ENCODE measurements around the gene SZRD1.
A peak's percentile ranks its signal among the peaks of the same experiment; 100 is the strongest.

Gene SZRD1

DNA sequence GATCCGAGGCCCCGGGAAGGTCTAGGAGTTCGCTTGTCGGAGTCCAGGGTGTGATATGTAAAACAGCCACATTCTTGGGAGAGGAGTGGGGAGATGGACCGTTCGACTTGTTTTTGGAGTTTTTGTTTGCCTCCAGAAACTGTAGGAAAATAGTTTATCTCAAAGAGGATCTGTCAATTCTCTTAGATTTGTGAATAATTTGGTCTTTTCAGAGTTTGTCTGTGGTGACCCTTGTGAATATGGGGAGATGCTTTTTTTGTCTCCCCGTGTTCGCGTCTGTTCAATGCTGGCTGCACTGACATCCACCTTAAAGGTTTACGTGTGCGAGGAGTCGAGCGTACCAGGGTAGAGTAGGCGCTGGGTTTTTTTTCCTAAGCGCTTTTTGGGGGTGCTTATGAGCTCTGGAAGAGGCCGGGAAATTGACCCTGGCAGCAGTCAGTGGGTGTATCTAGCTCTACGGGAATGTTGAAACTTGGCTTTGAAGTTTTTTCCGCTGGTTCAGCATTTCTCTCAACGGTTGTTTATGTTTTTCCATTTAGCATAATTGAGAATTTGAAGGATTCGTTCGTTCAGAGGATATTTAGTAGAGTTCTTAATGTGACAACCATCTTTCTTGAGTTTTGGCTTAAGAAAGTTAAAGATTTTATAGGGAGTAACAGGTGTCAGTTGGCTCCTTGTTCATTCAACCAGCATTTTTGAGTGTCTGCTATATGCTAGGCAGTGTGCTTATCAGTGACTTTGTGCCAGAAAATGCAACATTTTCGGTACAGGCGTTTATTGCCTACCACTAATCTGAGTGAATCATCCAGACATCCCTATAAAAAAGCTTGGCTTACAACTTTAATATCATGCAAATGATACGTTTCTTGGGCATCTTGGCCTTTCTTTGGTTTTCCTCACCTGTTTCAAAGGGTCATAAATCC is 1.2 kb downstream of the SZRD1 start:
- DNase-seq = peak in 1 of 2 experiments; percentile 18

DNA sequence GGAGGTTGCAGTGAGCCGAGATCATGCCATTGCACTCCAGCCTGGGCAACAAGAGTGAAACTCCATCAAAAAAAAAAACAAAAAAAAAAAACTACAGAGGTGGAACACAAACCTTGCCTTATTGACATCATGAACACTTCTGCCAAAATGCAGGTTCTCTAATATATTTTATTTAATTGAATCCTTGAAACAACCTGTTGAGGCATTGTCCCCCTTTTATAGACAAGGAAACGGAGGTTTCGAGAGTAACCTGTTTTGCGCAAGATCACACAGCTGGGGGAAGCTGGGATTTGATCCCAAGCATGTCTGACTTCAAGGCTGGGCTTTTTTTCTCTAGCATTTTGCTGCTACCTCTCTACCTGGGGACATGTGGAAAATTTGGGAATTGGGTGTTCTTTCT is 2.8 kb downstream of the SZRD1 start:
- no peak for DNase-seq

DNA sequence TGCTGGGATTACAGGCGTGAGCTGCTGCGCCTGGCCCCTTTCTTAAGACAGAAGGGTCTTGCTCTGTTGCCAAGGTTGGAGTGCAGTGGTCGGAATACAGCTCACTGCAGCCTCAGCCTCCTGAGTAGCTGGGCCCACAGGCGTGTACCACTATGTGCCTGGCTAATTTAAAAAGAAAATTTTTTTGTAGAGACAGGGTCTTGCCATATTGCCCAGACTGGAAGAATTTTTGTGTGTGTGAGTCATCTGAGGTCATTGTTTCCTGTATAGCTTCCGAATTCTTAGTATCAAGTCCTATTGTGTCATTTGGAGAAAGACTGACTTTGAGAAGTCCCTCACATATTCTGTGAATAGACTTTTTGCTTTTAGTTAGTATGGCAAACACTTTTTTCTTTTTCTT is 4.7 kb downstream of the SZRD1 start:
- no peak for DNase-seq

DNA sequence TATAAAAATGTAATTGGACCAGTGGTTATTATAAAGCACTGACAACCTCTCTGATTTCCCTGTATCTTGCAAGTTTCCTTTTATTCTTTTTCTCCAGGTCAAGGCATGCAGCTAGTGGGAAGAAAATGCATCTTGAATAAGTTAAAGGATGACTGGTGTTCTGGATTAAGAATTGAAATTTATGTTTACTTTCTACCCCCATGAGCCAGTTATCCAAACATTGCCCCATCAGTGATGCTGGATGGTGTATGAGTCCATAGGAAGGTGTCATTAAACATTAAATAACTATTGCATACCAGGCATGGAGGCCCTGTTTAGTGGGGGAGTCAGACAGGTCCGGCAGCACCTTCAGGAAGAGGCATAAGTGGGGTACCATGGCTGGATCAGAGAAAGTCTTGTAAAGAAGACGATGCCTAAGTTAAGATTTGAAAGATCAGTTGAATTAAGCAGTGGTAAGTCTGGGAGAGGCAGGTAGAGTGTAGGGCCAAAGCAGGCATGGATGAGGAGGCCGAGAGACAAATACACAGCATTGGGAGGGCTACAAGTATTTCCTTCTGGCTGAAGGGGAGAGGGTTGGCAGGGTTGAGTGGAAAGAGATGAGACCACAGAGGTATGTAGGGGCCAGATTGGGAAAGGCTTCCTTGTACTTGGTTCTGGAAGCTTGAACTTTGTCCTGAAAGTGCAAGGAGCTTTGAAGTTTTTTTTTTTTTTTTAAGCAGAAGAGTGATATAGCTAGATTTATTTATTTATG is 5.7 kb downstream of the SZRD1 start:
- DNase-seq = no peak

DNA sequence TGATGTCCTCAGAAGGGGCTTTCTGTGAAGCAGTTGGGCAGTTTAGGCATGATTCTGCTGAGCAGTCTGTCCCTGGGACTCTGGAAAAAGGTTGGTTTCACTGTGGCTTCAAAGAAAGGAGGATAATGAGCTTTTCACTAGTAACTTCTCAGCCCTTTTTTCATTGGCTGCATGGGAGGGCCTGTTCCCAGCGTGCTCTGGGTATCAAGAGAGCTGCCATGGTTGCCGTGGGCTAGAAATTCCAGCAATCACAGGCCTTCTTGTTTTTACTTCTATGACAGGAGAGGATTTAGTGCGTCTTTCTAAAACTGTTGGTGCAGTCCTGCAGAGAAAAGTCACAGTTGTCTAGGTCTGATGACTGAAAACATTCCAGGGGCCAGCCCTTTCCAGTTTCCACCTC is 7.2 kb downstream of the SZRD1 start:
- no peak for DNase-seq

DNA sequence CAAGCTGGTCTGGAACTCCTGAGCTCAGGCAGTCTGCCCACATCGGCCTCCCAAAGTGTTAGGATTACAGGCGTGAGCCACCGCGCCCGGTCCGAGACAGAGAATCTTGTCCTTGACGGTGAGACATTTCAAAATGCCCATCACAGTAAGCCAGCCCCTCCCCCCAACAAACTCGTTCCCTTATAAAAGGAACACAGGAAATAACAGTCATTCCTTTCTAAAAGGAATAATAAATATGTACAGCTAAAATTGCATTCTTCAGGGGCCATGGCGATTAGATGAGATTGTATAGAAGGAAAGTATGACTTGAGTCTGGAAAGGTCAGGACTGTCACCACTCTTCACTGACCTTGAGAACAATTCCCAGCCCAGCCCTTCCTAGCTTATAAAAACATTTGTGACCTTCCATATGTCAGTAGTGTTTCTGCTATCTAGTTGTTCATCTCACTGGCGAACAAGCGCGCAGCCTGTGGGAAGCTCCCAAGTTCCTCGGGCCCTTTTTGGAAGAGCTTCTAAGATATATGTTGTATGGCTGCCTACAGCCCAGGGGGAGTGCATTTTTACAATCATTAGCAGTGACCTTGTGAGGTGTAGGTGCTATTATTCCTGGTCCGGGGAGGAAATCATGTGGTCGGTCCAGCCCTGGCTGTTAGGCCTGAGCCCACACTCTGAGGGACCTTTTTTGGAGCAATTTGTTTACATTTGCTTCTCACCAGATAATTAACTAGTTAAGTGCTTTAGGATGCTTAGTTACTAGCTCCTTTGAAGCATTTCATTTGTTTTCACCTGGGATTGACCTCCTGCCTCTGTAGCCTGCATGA is 8.7 kb downstream of the SZRD1 start:
- DNase-seq = no peak

DNA sequence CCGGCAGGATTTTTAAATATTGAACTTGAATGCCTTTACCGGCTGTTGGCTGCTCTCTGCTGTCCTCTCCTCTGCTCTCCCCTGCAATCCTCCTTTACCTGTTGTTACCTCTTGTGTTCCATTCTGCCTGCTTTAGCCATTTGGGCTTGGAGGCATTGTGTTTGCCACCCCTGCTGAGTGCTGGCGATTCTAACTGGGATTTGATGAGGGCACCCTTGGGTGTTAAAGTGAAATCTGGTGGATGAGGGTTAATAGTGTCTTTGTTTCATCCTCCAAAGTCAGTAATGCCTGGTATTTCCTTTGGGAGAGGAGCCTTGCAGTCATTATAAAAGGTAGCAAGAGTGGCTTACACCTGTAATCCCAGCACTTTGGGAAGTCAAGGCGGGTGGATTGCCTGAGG is 9.9 kb downstream of the SZRD1 start:
- DNase-seq = no peak

DNA sequence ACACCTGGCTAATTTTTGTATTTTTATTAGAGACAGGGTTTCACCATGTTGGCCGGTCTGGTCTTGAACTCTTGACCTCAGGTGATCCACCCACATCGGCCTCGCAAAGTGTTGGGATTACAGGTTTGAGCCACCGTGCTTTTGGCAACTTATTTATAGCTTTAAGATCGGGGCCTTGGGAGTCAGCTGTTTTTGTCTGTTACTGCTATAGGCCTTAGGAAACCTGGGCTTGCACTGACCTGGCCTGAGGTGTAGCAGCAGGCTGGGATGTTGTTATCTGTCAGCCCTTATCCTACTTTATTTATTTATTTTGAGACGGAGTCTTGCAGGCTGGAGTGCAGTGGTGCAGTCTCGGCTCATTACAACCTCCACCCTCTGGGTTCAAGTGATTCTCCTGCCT is 11.4 kb downstream of the SZRD1 start:
- DNase-seq = no peak

DNA sequence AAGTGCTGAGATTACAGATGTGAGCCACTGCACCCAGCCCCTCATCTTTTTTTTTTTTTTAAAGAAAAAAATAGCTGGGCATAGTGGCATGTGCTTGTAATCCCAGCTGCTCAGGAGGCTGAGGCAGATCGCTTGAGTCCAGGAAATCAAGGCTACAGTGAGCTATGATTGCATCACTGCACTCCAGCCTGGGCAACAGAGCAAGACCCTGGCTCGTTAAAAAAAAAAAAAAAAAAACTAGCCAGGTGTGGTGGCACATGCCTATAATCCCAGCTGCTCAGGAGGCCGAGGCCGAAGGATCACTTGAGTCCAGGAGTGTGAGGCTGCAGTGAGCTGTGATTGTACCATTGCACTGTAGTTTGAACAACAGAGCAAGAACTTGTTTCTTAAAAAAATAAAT is 13.8 kb downstream of the SZRD1 start:
- DNase-seq = no peak

DNA sequence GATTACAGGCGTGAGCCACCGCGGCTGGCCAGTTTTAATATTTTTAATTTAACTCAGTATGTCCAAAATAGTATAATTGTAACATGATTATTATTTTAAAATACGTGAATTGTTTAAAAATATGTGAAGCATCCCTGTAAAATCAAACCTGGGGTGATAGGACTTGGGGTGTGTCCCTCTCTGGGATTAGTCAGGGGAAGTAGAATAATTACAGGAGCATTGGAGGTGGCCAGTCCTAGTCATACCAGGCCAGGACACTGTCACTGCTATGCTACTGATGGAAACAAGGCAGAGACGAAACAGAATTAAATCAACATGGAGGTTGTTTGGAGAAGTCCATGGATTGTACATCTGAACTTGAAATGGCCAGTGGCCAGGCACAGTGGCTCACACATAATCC is 16.8 kb downstream of the SZRD1 start:
- DNase-seq = no peak

DNA sequence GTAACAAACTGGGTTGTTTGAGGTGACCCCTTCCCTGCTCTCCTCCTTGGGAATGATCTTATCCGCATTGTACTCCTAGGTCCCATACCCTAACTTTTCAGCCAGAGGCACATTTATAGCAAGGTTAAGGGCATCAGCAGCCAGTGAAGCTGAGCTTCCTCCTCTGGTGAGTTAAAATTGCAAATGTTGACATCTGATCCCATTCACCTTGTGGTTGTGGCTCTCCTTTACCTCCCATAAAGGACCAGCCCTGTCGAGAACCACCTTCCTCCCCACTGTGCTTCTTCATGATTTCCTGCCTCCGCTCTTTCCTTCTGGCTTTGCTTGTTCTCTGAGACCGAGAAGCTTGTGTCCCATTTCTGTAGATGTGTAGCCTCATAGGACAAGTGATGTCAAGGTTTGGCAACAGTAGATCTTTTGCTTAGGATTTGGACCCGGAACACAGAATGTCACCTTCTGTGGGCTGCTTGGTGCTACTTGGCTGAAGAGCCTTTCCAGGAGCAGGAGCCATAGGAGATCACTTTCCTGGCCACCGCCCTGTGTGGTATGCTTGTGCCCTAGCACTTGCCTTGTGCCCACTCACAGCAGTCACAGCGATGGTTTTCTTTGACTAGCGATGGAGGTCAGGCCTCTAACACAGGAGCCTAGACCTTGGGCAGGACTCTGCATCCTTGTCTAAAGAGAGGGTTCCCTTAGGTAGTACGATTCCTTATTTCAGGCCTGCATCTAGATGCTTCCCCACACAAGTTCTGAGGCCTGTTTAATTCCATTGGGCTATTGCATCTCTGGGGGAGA is 18.8 kb downstream of the SZRD1 start:
- no peak for DNase-seq

DNA sequence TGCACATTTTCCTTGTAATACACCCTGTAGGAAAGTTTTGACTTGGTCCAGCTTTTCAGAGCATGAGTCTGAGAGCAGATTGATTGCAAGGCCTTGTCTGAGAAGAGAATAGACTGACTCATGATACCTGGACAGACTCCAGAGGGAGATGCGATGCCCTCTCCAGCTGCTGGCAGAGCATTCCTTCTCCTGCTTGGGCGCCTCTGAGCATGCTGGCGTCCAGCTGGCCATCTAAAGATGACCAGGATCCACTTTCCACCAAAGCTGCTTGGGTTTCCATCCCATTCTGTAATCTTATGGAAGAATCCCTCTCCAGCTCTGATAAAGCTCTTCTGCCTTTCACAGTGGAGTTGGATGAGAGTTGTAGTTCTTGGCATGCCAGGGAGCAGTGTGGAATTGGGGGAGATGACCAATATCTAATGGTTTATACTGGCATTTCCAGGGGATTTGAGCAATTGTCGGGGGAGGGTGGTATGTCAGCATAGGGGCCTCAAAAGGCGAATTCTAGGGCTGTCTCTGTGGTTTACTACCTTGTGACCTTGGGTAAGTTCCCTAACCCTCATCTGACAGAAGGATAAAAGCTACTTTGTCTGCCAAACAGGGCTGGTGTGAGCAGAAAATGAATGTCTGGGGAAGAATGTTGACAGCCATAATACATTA is 19.5 kb downstream of the SZRD1 start:
- no peak for DNase-seq

DNA sequence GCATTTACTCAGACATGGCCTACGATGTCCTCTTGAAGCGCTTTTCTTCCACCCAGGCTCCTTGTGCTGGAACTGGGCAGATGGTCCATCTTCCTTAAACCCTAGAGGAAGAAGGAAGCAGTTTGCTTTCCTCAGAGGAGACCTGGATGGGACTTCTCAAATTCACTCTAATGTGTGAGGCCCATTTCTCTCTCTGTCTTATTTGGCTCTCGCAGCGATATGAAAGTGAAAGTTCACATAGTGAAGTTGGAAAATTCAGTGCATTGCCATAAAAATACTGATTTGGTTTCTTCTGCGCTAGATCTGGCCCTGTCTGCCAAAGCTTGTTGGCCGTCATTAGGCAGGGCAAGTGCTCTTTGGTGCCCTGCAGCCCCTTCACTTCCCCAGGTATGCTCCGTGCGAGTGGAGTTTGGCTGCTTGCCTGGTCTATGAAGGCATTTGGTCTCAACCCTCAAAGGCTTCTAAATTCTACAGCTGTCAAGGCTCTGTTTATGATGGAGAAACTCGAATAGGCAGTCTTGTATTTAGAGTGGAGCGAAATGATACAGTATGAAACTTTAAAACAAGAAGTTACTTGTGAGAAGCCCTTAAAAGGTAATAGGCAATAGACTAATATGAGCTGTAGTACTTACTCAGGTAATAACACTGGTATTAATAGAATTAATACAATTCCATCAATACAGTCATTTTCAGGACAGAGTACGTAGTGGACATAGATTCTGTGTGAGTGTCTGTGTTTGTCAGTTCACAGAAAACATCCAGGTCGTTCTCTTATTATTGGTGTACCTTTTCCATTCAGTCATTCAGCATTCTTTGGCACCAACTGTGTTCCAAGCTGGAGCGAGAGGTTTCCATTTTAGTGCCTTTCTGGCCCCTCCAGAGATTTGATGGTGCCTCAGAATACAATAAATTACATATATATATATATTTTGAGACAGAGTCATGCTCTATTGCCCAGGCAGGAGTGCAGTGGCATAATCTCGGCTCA is 20.5 kb downstream of the SZRD1 start:
- no peak for DNase-seq

DNA sequence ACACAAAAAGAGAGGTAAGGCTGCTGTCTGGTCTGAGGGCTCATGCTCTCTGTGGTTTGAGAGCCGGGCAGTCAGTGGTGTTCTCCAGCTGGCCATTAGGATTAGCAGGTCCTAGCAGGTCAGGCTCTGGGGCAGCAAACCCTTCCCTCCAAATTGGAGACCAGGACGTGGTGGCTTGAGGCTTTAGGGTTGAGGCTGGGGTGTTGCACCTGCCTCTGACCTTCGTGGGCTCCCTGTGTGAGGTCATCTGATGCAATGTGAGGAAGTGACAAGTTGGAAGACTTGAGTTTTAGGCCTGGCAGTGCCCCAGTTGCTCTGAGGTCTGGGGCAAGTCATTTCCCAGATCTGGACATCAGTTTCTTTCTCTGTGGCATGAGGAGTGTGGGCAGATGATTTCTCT is 24.4 kb downstream of the SZRD1 start:
- no peak for DNase-seq

DNA sequence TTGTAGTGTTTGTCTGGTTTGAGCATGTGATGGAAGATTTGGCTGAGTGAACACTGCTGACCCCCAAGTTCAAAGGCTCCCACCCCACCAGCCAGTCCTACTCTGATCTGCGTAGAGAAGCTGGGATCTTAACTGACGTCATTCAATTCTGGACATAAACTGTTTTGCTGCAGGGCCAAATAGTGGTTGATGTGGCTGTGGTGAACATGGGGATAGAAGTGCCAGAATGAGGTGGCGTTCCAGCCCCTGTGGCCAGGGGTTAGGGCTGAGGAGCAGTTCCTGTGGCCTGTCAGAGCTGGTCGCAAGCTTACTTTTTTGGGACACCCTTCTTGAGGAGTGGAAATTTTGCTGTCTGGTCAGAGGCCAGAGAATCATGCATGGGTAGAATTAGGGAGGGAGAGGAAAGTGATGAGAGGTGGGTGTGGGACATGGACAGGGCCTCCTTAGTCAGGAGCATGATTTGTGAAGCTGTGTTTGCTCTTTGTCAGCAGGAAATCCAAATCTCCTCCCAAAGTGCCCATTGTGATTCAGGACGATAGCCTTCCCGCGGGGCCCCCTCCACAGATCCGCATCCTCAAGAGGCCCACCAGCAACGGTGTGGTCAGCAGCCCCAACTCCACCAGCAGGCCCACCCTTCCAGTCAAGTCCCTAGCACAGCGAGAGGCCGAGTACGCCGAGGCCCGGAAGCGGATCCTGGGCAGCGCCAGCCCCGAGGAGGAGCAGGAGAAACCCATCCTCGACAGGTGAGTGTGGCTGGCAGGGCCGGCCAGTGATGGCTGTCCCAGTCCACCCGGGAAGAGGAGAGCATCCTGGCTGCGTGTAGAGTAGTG is 25.9 kb downstream of the SZRD1 start:
- DNase-seq = no peak

DNA sequence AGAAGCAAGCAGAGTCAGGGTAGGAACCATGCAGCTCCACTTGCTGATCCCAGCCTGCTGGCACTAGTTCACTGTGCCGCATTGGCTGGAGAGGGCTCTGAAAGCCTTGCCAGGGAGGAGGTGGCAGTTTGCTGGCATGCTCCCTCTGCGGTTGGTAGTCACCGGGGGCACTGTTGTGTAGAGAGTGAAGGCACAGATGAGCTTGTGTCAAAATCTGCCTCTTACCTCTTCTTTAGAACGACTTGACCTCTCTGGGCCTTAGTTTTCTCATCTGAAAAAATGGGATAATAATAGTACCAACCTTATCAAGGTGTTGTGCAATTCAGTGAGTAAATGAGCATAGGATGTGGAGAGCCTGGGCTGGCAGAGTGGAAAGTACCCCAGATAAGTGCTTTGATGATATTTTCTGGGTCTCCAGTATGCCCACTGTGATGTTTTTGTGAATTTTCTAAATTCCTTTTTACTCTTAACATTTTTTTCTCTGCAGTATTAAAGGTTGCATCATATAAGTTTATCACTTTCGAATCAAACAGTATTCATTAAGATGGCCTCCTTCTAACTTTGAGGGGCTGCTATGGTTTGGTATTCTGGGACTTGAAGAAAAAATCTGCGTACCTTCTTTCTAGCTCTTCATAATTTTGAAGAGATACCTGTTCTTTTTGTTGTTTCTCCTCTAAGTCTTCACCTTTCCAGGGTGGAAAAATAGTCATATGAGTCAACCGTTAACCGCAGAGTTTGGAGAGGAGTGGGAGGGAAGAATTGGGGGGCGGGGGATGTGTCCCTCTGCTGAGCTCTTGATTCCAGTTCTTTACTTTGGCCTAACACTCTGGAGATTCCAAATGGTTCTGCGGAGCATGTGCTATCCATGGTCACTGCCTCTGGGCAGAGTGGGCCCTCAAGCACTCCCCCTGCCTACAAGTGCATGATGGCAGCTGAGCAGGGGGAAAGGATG is 26.8 kb downstream of the SZRD1 start:
- no peak for DNase-seq

DNA sequence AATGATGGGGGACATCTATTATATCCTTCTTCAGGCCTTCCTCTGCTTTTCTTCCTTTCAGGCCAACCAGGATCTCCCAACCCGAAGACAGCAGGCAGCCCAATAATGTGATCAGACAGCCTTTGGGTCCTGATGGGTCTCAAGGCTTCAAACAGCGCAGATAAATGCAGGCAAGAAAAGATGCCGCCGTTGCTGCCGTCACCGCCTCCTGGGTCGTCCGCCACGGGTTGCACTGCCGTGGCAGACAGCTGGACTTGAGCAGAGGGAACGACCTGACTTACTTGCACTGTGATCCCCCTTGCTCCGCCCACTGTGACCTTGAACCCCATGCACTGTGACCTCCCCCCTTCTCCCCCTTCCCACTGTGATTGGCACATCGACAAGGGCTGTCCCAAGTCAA is 27.9 kb downstream of the SZRD1 start:
- DNase-seq = no peak

DNA sequence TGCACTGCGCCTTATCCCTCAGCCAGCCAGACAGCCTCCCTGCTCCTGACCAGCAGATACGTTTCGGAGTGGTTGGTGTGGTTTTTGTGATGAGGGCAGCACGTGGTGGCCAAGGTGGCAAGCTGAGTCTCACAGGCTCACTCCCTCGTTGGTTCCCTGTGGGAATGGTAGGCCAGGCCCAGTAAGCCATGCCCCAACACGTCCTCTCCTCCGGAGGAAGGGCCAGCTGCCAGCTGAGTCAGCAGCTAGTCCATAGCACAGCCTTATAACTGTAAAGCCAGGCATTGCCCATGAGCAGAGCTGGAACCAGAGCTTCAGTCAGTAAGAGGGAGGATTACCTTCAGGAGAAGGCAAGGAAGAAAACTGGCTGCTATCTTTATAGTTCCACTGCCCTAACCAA is 29.5 kb downstream of the SZRD1 start:
- DNase-seq = no peak

DNA sequence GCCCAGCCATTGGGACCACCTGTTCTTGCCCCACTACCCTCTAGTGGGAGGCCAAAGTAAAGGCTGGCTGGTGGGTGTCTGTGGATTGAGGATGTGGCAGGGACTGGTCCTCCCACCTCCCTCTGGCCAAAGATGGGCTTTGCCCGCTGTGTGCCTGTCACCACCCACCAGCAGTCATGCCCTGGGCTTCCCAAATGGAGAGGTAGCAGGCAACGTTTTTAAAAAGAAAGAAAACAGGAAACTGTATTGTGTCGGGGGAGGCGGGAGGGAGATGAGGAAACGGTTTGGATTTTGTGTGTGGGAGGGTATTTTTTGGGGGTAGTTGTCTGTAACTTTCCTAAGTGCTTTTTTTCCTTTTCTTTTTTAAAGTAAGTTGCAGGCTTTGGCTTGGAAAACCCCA is 30.1 kb downstream of the SZRD1 start:
- no peak for DNase-seq
